NT2/D1 (cell line): Measurements from ENCODE around the gene NPHS2.

Experiments
- SUZ12 ChIP-seq: IDR thresholded peaks from 2 replicates; pipeline ENCODE4 v1.6.1; 2011; ENCODE audit not compliant: insufficient read length, insufficient read depth; ENCODE audit errors: extremely low read depth
- YY1 ChIP-seq: IDR thresholded peaks from 2 replicates; pipeline ENCODE4 v1.6.1; 2011; ENCODE audit not compliant: insufficient read length, insufficient read depth
- ZNF274 ChIP-seq: IDR thresholded peaks from 2 replicates; pipeline ENCODE4 v1.6.1; 2011; ENCODE audit warnings: mild to moderate bottlenecking, low read depth, low read length

DNA sequence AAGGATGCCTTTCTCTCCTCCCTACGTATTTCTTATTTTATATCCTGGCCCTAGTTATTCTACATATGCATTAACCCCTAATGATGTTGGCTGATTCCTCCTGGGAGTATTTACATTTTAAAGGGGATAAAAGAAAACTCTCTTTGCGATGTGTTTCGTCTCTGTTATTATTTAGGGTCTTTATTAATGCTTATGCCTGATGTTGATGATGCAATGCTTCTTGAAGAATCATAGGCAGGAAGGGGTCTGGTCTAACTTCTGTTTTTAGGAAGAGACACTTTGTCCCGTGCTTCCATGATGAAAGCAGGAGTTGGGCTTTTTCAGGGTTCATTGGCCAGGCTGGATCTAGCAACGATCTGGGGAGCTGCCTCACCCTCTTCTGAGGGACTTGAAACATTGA is 761 bp upstream of the NPHS2 start:
- TF ChIP-seq YY1 = no peak
- TF ChIP-seq ZNF274 = no peak
- TF ChIP-seq SUZ12 = no peak
